IMR-90 (cell line): Measurements from ENCODE around the gene CUTA. TPM values are rescaled to one million over a fixed set of nuclear protein-coding genes. Genes with fewer than 3 reads are reported as not detected.

Source experiments
- ATAC-seq: fragments of 200-7000 bp; cut with Tn5 transposase; 2 replicates; pipeline ENCODE4 v1.9.1; 2020; ENCODE audit warnings: low read depth, mild to moderate bottlenecking, moderate library complexity
- BruUV-seq: library from RNA; stranded (reverse); fragments of 400-500 nt; replicated peaks from 2 replicates; lab custom pipeline; 2021; lab: Mats Ljungman, UMichigan
- CTCF ChIA-PET: fragments of 300-600 bp; formaldehyde crosslinking; extraction: SDS; loops from one replicate; lab custom pipeline; 2021; ENCODE audit warnings: antibody characterized with exemption; lab: Yijun Ruan, JAX
- POLR2A ChIA-PET: fragments of 300-600 bp; sonication (Branson Sonifier 250); formaldehyde crosslinking; loops from one replicate; lab custom pipeline; 2022; ENCODE audit warnings: antibody characterized with exemption; ENCODE audit not compliant: unreplicated experiment; lab: Charles Lee
- DNase-seq: peaks from one replicate; pipeline ENCODE4 v3.0.0; 2013
- H2AFZ ChIP-seq: replicated peaks from 2 replicates; pipeline ENCODE3; 2013; ENCODE audit warnings: low read length, mild to moderate bottlenecking; ENCODE audit not compliant: poor library complexity
- H2AK5ac ChIP-seq: 2 replicates; pipeline ENCODE4 v1.6.1; 2013; ENCODE audit warnings: low read depth, low read length, inconsistent platforms
- H2AK9ac ChIP-seq: replicated peaks from 2 replicates; pipeline ENCODE3; 2013; ENCODE audit warnings: mild to moderate bottlenecking, low read depth, low read length, moderate library complexity; ENCODE audit not compliant: poor library complexity
- H2BK120ac ChIP-seq: 2 replicates; pipeline ENCODE4 v1.6.1; 2013; ENCODE audit warnings: low read depth, low read length, inconsistent platforms
- H2BK15ac ChIP-seq: 3 replicates; pipeline ENCODE4 v1.6.1; 2013; ENCODE audit warnings: low read depth, low read length, inconsistent platforms
- H2BK20ac ChIP-seq: 2 replicates; pipeline ENCODE4 v1.6.1; 2013; ENCODE audit warnings: low read depth, mild to moderate bottlenecking, inconsistent platforms, low read length, moderate library complexity
- H2BK5ac ChIP-seq: 2 replicates; pipeline ENCODE4 v1.6.1; 2013; ENCODE audit warnings: mild to moderate bottlenecking, low read depth, low read length, inconsistent platforms; ENCODE audit not compliant: poor library complexity, severe bottlenecking
- H3K14ac ChIP-seq: replicated peaks from 2 replicates; pipeline ENCODE4 v1.6.1; 2013; ENCODE audit warnings: low read depth, low read length, inconsistent platforms
- H3K18ac ChIP-seq: 2 replicates; pipeline ENCODE4 v1.6.1; 2013; ENCODE audit warnings: low read depth, low read length, control low read depth
- H3K23ac ChIP-seq: 2 replicates; pipeline ENCODE4 v1.6.1; 2013; ENCODE audit warnings: low read depth, low read length, inconsistent platforms
- H3K27ac ChIP-seq: 2 replicates; pipeline ENCODE4 v1.5.1; 2013; ENCODE audit warnings: mild to moderate bottlenecking, control low read depth, low read length; ENCODE audit not compliant: insufficient read depth
- H3K27me3 ChIP-seq: 2 replicates; pipeline ENCODE4 v1.6.1; 2013; ENCODE audit warnings: low read length; ENCODE audit not compliant: control insufficient read depth, insufficient read depth
- H3K36me3 ChIP-seq: 2 replicates; pipeline ENCODE4 v1.6.1; 2013; ENCODE audit warnings: low read length, mixed read lengths; ENCODE audit not compliant: control insufficient read depth, insufficient read depth
- H3K4ac ChIP-seq: 2 replicates; pipeline ENCODE4 v1.6.1; 2013; ENCODE audit warnings: low read depth, low read length, inconsistent platforms
- H3K4me1 ChIP-seq: 2 replicates; pipeline ENCODE4 v1.6.1; 2013; ENCODE audit warnings: low read length, mixed read lengths; ENCODE audit not compliant: control insufficient read depth, insufficient read depth
- H3K4me2 ChIP-seq: 2 replicates; pipeline ENCODE4 v1.6.1; 2013; ENCODE audit warnings: low read depth, mild to moderate bottlenecking, control low read depth, low read length, moderate library complexity
- H3K4me3 ChIP-seq: 2 replicates; pipeline ENCODE4 v1.5.1; 2013; ENCODE audit warnings: low read depth, mild to moderate bottlenecking, control low read depth, low read length, moderate library complexity; ENCODE audit not compliant: insufficient read depth
- H3K56ac ChIP-seq: 2 replicates; pipeline ENCODE4 v1.6.1; 2013; ENCODE audit warnings: low read length, inconsistent platforms; ENCODE audit not compliant: insufficient read depth; ENCODE audit errors: extremely low read depth
- H3K79me1 ChIP-seq, 2 experiments: 2 replicates each; pipeline ENCODE4 v1.6.1; 2013; ENCODE audit warnings: low read length in 2 of 2, inconsistent platforms in 1 of 2, low read depth in 1 of 2
- H3K9ac ChIP-seq: 2 replicates; pipeline ENCODE4 v1.6.1; 2013; ENCODE audit warnings: low read depth, low read length, control low read depth
- H3K9me1 ChIP-seq: 2 replicates; pipeline ENCODE4 v1.6.1; 2013; ENCODE audit warnings: low read length, inconsistent platforms; ENCODE audit not compliant: insufficient read depth
- H3K9me3 ChIP-seq: 2 replicates; pipeline ENCODE4 v1.6.1; 2013; ENCODE audit warnings: low read length; ENCODE audit not compliant: control insufficient read depth, insufficient read depth
- H4K20me1 ChIP-seq: 2 replicates; pipeline ENCODE4 v1.6.1; 2013; ENCODE audit warnings: low read length, inconsistent platforms; ENCODE audit not compliant: insufficient read depth
- H4K5ac ChIP-seq: 2 replicates; pipeline ENCODE4 v1.6.1; 2013; ENCODE audit warnings: mild to moderate bottlenecking, low read depth, low read length, control low read depth
- H4K8ac ChIP-seq, 2 experiments: 2 replicates each; pipeline ENCODE4 v1.6.1; 2013; ENCODE audit warnings: low read depth in 2 of 2, low read length in 2 of 2, control low read depth in 1 of 2, inconsistent platforms in 1 of 2
- H4K91ac ChIP-seq: 2 replicates; pipeline ENCODE4 v1.6.1; 2013; ENCODE audit warnings: low read depth, low read length, inconsistent platforms; ENCODE audit not compliant: insufficient read depth
- POLR2A ChIP-seq: IDR thresholded peaks from 2 replicates; pipeline ENCODE4 v1.6.1; 2012; ENCODE audit warnings: mild to moderate bottlenecking, low read depth, low read length
- WGBS, 2 experiments: methylation state at CpG; one replicate each; pipeline versions ENCODE4 v1.1.5 to v1.1.7; 2013; ENCODE audit warnings: missing lambda C conversion rate in 2 of 2; ENCODE audit not compliant: insufficient read length in 1 of 2; ENCODE audit errors: extremely low coverage in 2 of 2; 5-methylcytosine and 5-hydroxymethylcytosine counted together
- dilution Hi-C: fragments of 300-500 bp; cut with HindIII; formaldehyde crosslinking; loops from one replicate; pipeline ENCODE4 v1.14.3; 2018; ENCODE audit warnings: low sequenced_read_pairs; ENCODE audit not compliant: unreplicated experiment
- in situ Hi-C: fragments of 300-500 bp; cut with MboI; formaldehyde crosslinking; loops from 3 replicates; pipeline ENCODE4 v1.14.3; 2019; ENCODE audit warnings: low sequenced_read_pairs, inconsistent platforms, mixed read lengths
- intact Hi-C: fragments of 100-400 bp; cut with micrococcal nuclease; formaldehyde crosslinking; loops from 2 replicates; pipeline ENCODE4 v1.10.0; 2022
- polyA plus RNA-seq, 3 experiments: library from polyadenylated mRNA; depleted of rRNA; stranded (reverse); fragments of >200 nt; gene quantifications; 2 replicates each; pipeline ENCODE4 v1.2.3, GENCODE V29; 2012; ENCODE audit warnings: low replicate concordance in 1 of 3
- total RNA-seq: library from RNA; depleted of rRNA; stranded (reverse); fragments of >200 nt; gene quantifications from 2 replicates; pipeline ENCODE4 v1.2.3, GENCODE V29; 2012
- TF ChIP-seq, protein P1 (sequence below): conservative IDR thresholded peaks from 2 replicates; pipeline ENCODE4 v1.5.1; 2012; ENCODE audit warnings: mild to moderate bottlenecking, low read depth, low read length, improper control_type of control experiment

The CUTA gene
- total and polyA plus RNA-seq, 2 of the 4 experiments (the other 2 are of a cell fraction) = 136 to 427 TPM

DNA sequence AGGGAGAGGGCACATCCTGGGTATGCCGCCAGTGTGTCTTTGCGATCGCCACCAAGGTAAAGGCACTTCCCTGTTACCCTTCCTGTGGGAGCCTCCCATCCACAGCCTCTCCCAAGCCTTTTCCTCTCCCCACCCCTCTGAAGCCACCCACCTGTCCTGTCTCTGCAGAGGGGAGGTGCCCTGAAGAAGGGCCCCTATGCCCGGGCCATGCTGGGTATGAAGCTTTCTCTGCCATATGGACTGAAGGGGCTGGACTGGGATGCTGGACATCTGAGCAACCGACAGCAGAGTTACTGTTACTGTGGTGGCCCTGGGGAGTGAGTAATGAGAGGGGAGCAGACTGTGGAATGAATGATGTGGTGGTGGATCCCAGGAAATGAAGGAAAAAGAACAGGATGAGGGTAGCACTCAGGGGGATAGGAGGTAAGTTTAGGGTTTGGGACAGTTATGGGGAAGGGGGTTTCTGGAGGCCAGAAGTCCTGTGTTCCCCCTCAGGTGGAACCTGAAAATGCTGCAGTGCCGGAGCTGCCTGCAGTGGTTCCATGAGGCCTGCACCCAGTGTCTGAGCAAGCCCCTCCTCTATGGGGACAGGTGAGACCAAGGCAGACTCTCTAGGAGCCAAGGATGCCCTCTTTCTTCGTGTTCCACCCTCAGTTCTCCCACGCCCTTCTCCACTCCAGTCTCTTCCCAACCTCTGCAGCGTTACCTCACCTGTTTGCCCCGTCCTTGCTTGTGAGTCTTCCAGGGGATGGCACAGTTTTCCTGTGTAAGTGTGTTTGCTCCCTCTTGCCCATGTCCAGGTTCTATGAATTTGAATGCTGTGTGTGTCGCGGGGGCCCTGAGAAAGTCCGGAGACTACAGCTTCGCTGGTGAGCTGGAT lies 4.4 kb downstream of the CUTA start:
- TSS peak; percentile 16 for BruUV-seq
- H3K9me3 ChIP-seq = no peaks in the 10 kb centered on the region
- peaks cover 12 to 67% of the 10 kb centered on the region in 2 experiments for H3K79me1 ChIP-seq
- H4K8ac ChIP-seq = no peak overlapping the region; a peak in 1 of 4 replicates
- in situ Hi-C loops (no loop called here), intact Hi-C loops (no loop called here), dilution Hi-C loops (no loop called here)
- 100% methylated on average over 3 of the region's 14 CpGs; no CpG with 5 or more reads in 1 of the 2 experiments for WGBS, 2 experiments
- peaks cover 9% of the 10 kb centered on the region for H3K4me1 ChIP-seq
- no peak overlapping the region for H3K14ac ChIP-seq
- peak overlapping the region; percentile 49; the same call in 1 of the 2 replicates for H2AK5ac ChIP-seq
- H3K27me3 ChIP-seq = no peaks in the 10 kb centered on the region
- no peak overlapping the region for H4K5ac ChIP-seq
- no peak overlapping the region for H3K4ac ChIP-seq
- H3K9ac ChIP-seq = no peak overlapping the region
- H4K20me1 ChIP-seq = peaks cover 19% of the 10 kb centered on the region
- no peak overlapping the region; the same call in 1 of the 2 replicates for H3K23ac ChIP-seq
- no peak overlapping the region for H2BK120ac ChIP-seq
- ATAC-seq (no peak), DNase-seq (no peak)
- H2BK20ac ChIP-seq = no peak overlapping the region
- H3K56ac ChIP-seq = no peak overlapping the region
- no peak overlapping the region for H2BK5ac ChIP-seq
- H2BK15ac ChIP-seq = no peak overlapping the region
- H3K9me1 ChIP-seq = peaks cover 6% of the 10 kb centered on the region
- TF ChIP-seq POLR2A = 0 out of 2 replicates have a peak, but pooled peaks have one; percentile 13
- TF ChIP-seq, protein P1, sequence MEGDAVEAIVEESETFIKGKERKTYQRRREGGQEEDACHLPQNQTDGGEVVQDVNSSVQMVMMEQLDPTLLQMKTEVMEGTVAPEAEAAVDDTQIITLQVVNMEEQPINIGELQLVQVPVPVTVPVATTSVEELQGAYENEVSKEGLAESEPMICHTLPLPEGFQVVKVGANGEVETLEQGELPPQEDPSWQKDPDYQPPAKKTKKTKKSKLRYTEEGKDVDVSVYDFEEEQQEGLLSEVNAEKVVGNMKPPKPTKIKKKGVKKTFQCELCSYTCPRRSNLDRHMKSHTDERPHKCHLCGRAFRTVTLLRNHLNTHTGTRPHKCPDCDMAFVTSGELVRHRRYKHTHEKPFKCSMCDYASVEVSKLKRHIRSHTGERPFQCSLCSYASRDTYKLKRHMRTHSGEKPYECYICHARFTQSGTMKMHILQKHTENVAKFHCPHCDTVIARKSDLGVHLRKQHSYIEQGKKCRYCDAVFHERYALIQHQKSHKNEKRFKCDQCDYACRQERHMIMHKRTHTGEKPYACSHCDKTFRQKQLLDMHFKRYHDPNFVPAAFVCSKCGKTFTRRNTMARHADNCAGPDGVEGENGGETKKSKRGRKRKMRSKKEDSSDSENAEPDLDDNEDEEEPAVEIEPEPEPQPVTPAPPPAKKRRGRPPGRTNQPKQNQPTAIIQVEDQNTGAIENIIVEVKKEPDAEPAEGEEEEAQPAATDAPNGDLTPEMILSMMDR = no peak
- ChIA-PET CTCF (no interaction called here), POLR2A (no interaction called here)
- no peak overlapping the region for H2AFZ ChIP-seq
- no peak overlapping the region for H3K4me3 ChIP-seq
- H4K91ac ChIP-seq = no peak overlapping the region
- no peak overlapping the region for H3K4me2 ChIP-seq
- H3K18ac ChIP-seq = no peak overlapping the region
- H3K27ac ChIP-seq = no peak overlapping the region
- H2AK9ac ChIP-seq = peak overlapping the region; percentile 40
- peaks cover 40% of the 10 kb centered on the region for H3K36me3 ChIP-seq
